Measurements from ENCODE around the gene RAPGEF3.

GRCh38 chr12:47709237-47709636 lies 49.4 kb downstream of the RAPGEF3 start:
- TF ChIP-seq CTCF (IDR thresholded peaks at IDR 0.05), result no peak
- no peak for TF ChIP-seq POLR2A (IDR thresholded peaks at IDR 0.05)
